Measurements from ENCODE around the gene RCBTB2.

The RCBTB2 gene

DNA sequence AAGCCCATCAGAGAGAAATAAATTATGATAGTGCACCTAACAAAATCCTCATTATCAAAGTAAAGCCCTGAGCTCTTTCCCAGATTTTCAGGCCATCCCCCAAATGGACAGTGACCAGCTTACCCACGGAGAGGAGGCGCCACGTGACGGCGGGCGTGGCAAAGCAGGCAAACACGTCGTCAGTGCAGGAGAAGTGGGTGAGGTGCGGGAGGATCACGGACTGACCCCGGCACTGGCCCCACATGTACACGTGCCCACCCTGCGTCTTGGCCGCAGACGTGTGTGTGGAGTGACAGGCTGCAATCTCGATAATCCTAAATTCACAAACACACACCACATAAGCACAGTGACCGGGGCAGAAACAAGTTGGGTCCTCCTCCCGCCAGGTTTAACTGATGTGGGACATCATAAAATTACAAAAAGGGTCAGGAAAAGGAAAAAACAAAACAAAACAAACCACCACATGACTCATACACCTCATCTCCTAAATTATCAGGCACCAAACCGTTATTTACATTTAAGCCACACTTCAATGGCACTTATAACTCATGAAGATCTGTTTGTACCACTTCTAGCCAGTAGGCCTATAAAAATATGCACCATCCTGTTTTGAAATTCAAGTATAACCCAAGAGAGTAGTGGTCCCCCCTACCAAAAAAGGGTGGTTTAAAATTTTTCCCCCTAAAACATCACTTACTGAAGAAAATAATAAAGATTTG, 30.1 kb downstream of the RCBTB2 start:
- TF ChIP-seq EP300 (IDR thresholded peaks at IDR 0.05; ENCODE audit: borderline replicate concordance), result no peak
- no peak for TF ChIP-seq FOXM1 (IDR thresholded peaks at IDR 0.05; ENCODE audit: borderline replicate concordance, low read depth)
- no peak for TF ChIP-seq EGR1 (IDR thresholded peaks at IDR 0.05)
- TF ChIP-seq, protein P1, sequence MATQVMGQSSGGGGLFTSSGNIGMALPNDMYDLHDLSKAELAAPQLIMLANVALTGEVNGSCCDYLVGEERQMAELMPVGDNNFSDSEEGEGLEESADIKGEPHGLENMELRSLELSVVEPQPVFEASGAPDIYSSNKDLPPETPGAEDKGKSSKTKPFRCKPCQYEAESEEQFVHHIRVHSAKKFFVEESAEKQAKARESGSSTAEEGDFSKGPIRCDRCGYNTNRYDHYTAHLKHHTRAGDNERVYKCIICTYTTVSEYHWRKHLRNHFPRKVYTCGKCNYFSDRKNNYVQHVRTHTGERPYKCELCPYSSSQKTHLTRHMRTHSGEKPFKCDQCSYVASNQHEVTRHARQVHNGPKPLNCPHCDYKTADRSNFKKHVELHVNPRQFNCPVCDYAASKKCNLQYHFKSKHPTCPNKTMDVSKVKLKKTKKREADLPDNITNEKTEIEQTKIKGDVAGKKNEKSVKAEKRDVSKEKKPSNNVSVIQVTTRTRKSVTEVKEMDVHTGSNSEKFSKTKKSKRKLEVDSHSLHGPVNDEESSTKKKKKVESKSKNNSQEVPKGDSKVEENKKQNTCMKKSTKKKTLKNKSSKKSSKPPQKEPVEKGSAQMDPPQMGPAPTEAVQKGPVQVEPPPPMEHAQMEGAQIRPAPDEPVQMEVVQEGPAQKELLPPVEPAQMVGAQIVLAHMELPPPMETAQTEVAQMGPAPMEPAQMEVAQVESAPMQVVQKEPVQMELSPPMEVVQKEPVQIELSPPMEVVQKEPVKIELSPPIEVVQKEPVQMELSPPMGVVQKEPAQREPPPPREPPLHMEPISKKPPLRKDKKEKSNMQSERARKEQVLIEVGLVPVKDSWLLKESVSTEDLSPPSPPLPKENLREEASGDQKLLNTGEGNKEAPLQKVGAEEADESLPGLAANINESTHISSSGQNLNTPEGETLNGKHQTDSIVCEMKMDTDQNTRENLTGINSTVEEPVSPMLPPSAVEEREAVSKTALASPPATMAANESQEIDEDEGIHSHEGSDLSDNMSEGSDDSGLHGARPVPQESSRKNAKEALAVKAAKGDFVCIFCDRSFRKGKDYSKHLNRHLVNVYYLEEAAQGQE (IDR thresholded peaks at IDR 0.05; ENCODE audit: low read depth), result no peak
- no peak for TF ChIP-seq NFIC (IDR thresholded peaks at IDR 0.05)
- TF ChIP-seq CREB1 (IDR thresholded peaks at IDR 0.05; ENCODE audit: low read depth), result no peak
- TF ChIP-seq RAD21 (IDR thresholded peaks at IDR 0.05; ENCODE audit: low read depth), result no peak

DNA sequence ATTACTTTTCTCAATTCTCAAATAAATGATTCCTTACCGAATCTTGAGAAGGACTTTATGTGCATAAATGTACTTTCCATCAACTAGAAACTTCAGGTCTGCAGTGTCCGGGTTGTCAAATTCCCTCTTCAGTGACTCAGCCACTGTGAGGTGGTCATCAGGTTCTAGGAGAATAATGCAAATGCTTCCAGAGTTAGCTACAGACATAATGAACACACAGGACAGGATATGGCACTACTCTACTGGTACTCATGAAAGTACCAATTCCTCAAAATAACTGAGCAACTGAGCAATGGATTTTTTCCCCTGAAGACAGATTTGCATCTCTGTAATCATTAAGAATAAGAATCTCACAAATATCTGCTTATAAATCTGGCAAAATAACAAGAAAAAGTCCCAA, 31.2 kb downstream of the RCBTB2 start:
- TF ChIP-seq, protein P2, sequence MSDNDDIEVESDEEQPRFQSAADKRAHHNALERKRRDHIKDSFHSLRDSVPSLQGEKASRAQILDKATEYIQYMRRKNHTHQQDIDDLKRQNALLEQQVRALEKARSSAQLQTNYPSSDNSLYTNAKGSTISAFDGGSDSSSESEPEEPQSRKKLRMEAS (IDR thresholded peaks at IDR 0.05), result no peak
- no peak for TF ChIP-seq EGR1 (IDR thresholded peaks at IDR 0.05)

DNA sequence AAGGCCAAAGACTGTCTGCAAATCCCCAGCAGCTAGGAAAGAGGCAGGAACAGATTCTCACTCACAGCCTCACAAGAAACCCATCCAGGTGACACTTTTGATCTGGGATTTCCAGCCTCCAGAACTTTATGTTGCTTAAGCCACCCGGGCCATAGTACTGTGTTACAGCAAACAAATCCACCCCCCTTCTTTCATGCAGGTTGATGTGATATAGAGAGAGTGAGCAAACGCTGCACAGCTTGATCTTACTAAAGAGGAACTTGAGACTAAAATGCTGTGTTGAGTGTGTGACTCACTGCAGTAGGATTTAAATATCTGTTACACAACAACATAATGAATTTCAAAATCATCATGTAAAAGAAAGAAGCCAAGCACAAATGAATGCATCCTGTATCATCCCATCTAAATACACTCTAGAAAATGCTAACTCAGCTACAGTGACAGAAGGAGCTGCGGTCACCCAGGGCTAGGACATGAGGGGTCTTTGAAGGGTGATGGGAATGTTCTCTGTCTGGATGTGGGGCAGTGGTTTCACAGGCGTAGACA, 32.2 kb downstream of the RCBTB2 start:
- TF ChIP-seq TAF1 (IDR thresholded peaks at IDR 0.05; ENCODE audit: low read depth) (no peak), TCF12 (IDR thresholded peaks at IDR 0.05; ENCODE audit: low read depth) (no peak), RAD21 (IDR thresholded peaks at IDR 0.05; ENCODE audit: low read depth) (no peak), CREB1 (IDR thresholded peaks at IDR 0.05; ENCODE audit: low read depth) (no peak), NFIC (IDR thresholded peaks at IDR 0.05) (no peak), YY1 (IDR thresholded peaks at IDR 0.05; ENCODE audit: low read depth) (no peak), ZBTB7A (IDR thresholded peaks at IDR 0.05; ENCODE audit: low read depth) (no peak), CEBPB (IDR thresholded peaks at IDR 0.05) (no peak), TEAD4 (IDR thresholded peaks at IDR 0.05) (no peak)
- TF ChIP-seq, protein P1 (IDR thresholded peaks at IDR 0.05; ENCODE audit: low read depth), result no peak
- TF ChIP-seq, protein P2 (IDR thresholded peaks at IDR 0.05), result no peak
- TF ChIP-seq, protein P3, sequence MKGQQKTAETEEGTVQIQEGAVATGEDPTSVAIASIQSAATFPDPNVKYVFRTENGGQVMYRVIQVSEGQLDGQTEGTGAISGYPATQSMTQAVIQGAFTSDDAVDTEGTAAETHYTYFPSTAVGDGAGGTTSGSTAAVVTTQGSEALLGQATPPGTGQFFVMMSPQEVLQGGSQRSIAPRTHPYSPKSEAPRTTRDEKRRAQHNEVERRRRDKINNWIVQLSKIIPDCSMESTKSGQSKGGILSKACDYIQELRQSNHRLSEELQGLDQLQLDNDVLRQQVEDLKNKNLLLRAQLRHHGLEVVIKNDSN (IDR thresholded peaks at IDR 0.05), result no peak

DNA sequence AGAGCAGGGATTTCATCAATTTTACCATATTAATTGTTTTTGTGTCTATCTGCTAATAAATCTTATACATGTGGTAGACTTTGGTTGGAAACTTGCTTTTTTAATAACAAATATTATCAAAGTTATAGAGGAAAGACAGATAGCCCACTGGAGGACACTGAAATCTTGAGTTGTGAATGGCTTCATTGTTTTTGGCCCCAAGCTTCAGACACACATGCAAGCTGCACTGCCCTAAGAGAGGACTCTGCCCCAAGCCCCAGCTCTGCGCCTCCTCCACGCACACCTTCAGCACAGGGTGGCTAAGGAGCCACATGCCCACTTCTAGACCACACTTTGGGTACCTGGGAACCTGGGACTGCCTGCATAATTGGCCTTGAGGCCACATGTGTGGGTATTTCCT, 35.2 kb downstream of the RCBTB2 start:
- TF ChIP-seq TCF12 (IDR thresholded peaks at IDR 0.05; ENCODE audit: low read depth) (no peak), TAF1 (IDR thresholded peaks at IDR 0.05; ENCODE audit: low read depth) (no peak), RAD21 (IDR thresholded peaks at IDR 0.05; ENCODE audit: low read depth) (no peak), CEBPB (IDR thresholded peaks at IDR 0.05) (no peak), CREB1 (IDR thresholded peaks at IDR 0.05; ENCODE audit: low read depth) (no peak), EGR1 (IDR thresholded peaks at IDR 0.05) (no peak)
- TF ChIP-seq, protein P3 (IDR thresholded peaks at IDR 0.05), result no peak
- TF ChIP-seq, protein P2 (IDR thresholded peaks at IDR 0.05), result no peak

DNA sequence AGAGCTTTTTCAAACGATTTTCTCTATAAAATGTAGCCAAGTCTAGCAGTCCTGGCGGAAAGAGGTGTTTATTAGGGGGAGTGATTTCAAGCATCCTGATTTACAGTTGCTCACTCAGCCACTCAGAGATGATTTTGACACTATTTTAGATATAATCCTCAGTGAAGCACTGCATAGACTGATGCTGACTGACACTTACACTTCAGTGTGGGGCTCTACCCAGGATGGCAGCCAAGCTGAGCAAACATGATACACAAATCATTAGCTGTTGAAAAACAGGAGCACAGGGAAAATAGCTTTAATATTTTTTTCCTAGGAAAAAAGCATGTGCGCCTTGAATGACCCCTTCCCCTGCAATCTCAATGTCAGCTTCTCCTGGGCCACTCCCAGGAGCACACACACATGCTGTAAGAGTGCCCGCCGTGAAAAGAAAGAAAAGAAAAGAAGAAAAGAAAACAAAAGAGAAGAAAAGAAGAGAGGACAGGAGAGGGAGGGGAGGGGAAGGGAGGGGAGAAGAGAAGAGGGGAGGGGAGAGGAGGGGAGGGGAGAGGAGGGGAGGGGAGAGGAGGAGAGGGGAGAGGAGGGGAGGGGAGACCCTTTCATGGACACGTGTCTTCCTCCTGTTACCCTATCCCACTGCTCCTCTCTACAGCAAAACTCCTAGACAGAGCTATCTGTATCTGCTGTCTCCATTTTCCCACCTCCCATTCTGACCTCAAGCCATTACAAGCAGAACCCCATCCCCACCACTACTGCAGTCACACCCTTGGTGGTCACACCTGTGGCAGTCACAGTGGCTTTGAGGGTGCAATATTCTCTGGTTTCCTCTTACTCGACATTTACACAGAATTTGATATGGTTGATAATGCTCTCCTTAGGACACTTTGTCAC, 36.4 kb downstream of the RCBTB2 start:
- TF ChIP-seq, protein P2 (IDR thresholded peaks at IDR 0.05), result no peak
- TF ChIP-seq EP300 (IDR thresholded peaks at IDR 0.05; ENCODE audit: borderline replicate concordance), result no peak
- TF ChIP-seq NFIC (IDR thresholded peaks at IDR 0.05), result no peak
- no peak for TF ChIP-seq TCF12 (IDR thresholded peaks at IDR 0.05; ENCODE audit: low read depth)
- TF ChIP-seq CEBPB (IDR thresholded peaks at IDR 0.05), result no peak

All from Ishikawa (cell line).